HG03432 (cell line): ENCODE measurements around the gene ZCWPW1.
"Not testable (repeated sequence)": the region's sequence is repeated elsewhere in the genome, so short reads cannot be mapped to it uniquely, and the experiment has no call there.

ENCODE experiments used
- ATAC-seq: cut with Tn5 transposase; IDR thresholded peaks from one replicate; pipeline ENCODE4 v1.9.1; 2021; ENCODE audit warnings: mild to moderate bottlenecking, moderate library complexity; ENCODE audit not compliant: unreplicated experiment

The ZCWPW1 gene

GRCh38 chr7:100374601-100375000 is 53.9 kb downstream of the ZCWPW1 start:
- ATAC-seq: no peak

DNA sequence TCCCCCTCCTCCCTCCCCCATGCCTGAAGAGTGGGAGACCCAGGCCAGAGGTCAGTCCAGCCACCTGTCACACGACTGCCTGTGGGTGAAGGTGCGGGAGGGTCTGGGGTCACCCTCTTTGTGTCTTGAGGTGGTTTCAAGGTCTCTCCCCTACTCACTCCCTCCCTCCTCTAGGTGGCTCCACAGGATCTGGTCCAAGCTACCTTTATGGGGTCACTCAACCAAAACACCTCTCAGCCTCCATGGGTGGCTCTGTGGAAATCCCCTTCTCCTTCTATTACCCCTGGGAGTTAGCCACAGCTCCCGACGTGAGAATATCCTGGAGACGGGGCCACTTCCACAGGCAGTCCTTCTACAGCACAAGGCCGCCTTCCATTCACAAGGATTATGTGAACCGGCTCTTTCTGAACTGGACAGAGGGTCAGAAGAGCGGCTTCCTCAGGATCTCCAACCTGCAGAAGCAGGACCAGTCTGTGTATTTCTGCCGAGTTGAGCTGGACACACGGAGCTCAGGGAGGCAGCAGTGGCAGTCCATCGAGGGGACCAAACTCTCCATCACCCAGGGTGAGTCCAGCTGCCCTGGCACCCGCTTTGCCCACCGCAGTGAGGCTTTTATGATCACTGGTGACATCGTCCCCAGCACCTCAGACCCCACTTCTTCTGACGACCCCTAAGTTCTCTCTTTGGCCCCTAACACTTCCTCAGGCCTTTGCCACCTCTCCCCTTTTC is 54.5 kb downstream of the ZCWPW1 start:
- ATAC-seq: not testable (repeated sequence)

- ATAC-seq: no peak
These were observed 55.2 kb downstream of the ZCWPW1 start, which contains the start of gene PILRA for GRCh38 chr7:100373261-100373831. PILRA (plus strand) TSS chr7:100373487; CDS start chr7:100373657, 170 bp downstream.

DNA sequence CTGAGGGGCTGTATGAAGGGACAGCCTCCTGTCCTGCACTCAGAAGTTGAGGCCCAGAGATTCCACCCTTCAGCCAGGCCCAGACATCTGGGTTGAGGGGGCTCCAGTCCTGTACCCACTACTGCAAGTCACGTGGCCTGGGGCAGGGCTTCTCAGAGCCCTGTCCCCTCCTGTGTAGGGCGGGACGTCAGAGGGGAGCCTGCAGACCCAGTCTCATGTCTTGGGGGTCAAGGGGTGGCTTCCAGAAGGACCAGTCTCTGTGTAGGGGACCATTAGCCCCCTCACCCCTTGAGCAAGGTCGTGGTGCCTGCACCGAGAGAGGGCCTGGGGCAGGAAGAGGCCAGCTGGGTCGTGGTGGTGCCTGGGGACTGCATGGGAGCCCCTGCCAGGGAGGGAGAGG is 55.8 kb downstream of the ZCWPW1 start:
- ATAC-seq: no peak

GRCh38 chr7:100372256-100372655 is 56.2 kb downstream of the ZCWPW1 start:
- no peak for ATAC-seq

GRCh38 chr7:100371561-100372171 is 56.8 kb downstream of the ZCWPW1 start:
- ATAC-seq: no peak

DNA sequence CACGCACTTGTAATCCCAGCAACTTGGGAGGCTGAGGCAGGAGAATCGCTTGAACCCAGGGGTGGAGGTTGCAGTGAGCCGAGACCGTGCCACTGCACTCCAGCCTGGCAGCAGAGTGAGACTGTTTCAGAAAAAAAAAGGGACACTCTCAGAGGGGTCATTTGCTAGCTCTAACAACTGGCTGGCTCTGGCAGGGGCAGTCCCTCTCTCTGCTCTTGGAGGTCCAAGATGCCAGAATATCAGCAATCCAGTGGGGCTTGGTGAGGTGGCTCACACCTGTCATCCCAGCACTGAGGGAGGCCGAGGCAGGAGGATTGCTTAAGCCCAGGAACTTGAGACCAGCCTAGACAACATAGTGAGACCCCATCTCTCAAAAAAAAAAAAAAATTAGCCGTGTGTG is 57.8 kb downstream of the ZCWPW1 start:
- no peak for ATAC-seq

GRCh38 chr7:100370303-100370702 is 58.2 kb downstream of the ZCWPW1 start:
- ATAC-seq: no peak

GRCh38 chr7:100369105-100369504 is 59.4 kb downstream of the ZCWPW1 start:
- ATAC-seq: peak; percentile 57

DNA sequence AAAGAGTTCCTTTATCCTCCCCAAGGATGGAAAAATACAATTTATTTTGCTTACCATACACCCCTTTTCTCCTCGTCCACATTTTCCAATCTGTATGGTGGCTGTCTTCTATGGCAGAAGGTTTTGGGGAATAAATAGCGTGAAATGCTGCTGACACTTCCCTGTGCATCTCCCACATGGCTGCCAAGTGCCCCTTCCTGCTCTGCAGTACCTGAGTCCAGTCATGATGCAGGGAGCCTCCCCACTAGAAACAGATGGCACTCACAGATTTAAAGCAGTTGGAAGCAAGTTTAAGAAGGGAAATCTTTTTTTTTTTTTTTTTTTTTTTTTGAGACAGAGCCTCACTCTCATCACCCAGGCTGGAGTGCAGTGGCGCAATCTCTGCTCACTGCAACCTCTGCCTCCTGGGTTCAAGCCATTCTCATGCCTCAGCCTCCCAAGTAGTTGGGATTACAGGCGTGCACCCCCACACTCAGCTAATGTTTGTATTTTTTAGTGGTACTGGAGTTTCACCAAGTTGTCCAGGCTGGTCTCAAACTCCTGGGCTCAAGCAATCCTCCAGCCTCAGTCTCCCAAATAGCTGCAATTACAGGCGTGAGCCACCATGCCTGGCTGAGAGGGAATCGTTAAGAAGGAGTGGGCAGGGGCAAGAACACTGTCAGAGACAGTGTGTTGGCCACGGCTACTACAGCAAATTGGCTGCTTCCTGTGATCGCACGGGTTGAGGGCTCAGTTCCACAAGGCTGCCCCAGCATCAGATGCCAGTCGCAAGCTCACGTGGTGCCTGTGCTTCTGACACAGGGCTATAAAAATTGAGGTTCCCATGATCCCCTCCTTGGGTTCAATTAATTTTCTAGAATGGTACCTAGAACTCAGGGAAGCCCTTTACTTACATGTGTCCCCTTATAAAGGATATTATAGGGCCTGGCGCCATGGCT is 60.6 kb downstream of the ZCWPW1 start:
- ATAC-seq: no peak

DNA sequence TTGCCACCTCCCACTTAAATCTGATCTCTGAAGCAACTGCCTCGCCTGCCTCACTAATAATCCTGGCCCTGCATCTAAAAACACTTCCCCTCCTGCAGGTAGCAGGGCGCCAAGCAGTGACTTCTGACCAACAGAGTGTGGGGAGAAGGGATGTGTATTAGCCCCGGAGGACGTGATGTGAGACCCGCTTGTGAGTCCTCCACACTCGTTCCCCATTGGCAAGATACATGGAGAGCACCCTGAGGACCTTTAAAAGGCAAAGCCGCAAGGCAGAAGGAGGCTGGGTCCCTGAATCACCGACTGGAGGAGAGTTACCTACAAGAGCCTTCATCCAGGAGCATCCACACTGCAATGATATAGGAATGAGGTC is 61.3 kb downstream of the ZCWPW1 start:
- no peak for ATAC-seq

DNA sequence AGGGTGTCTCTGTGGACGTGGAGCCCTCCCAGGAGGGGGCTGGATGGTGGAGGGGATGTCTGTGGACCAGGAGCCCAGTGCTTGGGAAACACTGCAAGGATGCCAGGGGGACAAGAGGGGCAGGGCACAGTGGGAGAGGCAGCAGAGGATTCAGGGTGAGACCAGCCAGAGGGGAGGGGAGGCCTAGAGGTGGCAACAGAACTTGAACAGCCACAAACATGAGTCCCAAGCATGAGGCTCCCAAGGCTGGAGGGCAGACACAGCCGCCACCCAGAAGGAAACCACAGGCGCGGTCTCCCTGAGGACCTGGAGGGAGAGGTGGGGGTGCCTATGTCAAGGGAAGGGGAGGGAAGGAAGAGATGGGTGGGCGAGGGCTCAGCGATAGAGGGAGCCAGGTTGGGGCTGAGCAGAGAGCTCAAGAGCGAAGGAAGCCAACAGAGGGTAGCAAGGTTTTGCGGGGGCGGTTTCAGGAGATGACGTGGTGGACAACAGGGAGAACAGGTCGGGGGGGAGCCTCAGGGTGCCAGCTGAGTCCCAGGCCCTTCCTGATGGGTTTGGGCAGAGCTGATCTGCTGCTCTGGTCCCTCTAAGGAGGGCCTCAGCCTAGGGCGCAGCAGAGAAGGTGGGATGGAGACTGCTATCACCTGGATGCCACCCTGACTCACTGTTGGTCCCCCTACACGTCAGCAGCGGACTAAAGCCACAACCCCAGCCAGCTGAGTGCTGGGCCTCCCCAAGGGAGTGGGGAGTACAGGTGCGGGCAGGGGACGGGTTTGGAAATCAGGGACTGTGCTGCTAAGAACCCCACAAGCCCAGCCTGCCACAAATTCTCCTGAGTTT is 61.9 kb downstream of the ZCWPW1 start:
- no peak for ATAC-seq

- ATAC-seq: not testable (repeated sequence)
These were observed 62.5 kb downstream of the ZCWPW1 start for GRCh38 chr7:100365998-100366367.

- no peak for ATAC-seq
These were observed 64.0 kb downstream of the ZCWPW1 start for GRCh38 chr7:100364480-100364879.

DNA sequence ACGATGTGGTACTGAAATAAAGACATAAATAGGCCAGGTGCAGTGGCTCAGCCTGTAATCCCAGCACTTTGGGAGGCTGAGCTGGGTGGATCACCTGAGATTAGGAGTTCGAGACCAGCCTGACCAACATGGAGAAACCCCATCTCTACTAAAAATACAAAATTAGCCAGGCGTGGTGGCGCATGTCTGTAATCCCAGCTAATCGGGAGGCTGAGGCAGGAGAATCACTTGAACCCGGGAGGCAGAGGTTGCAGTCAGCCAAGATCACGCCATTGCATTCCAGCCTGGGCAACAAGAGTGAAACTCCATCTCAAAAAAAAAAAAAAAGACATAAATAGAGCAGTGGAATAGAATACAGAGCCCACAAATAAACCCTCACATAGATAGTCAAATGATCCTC is 64.7 kb downstream of the ZCWPW1 start:
- ATAC-seq: not testable (repeated sequence)

- no peak for ATAC-seq
These were observed 65.4 kb downstream of the ZCWPW1 start for GRCh38 chr7:100363098-100363497.

DNA sequence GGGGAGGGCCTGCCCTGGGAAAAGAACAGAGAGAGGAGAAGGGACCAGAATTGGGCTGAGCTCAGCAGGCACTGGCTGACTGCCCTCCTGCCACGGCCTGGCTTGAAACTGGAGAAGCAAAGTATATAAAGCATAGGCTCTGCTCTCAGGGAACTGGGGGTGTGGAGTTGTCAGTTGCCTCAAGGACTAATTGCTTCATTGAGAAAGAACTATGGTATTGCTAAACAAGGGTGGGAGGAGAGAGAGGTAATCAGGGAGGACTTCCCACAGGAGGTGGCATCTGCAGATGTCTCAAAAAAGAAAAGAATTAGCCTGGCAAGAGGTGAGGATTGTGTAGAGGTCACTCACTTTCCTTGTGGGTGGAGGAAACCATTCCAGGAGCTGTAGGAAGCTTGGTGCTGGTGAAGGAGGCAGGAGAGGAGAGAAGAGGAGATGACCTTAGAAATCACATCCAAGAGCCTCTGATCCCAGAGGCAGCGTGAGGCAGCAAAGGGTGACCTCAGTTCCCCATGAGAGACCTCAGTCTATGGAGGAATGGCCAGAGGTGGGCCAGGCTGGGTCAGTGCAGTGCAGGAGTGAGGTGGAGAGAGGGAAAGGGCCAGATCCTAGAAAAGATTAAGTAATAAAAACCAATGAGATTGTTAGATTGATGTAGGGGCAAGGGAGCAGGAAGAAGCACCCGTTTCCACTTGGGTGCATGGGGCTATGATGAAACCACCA is 68.2 kb downstream of the ZCWPW1 start:
- ATAC-seq: no peak

- no peak for ATAC-seq
These were observed 69.7 kb downstream of the ZCWPW1 start for GRCh38 chr7:100358857-100359212.

DNA sequence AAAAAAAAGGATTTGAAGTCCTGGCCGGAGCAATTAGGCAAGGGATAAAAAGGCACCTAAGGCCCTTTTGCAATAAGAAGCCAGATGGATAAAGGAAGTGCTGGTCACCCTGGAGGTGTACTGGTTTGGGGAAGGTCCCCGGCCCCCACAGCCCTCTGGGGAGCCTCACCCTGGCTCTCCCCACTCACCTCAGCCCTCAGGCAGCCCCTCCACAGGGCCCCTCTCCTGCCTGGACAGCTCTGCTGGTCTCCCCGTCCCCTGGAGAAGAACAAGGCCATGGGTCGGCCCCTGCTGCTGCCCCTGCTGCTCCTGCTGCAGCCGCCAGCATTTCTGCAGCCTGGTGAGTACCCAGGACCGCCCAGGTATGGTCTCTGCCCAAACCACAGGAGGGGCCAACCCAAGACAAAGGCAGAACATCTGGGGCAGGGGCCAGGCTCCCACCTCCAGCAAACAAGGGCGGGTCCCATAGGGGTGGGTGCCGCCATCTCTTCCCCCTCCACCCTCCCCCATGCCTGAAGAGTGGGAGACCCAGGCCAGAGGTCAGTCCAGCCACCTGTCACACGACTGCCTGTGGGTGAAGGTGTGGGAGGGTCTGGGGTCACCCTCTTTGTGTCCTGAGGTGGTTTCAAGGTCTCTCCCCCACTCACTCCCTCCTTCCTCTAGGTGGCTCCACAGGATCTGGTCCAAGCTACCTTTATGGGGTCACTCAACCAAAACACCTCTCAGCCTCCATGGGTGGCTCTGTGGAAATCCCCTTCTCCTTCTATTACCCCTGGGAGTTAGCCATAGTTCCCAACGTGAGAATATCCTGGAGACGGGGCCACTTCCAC is 70.3 kb downstream of the ZCWPW1 start, which contains the start of gene PILRB:
Gene PILRB, plus strand, starts transcription at position 91 of the 830 bp plus-strand sequence. Its CDS starts 186 bp downstream, at position 277.
- peak; percentile 50 for ATAC-seq
